Hindlimb muscle (tissue), 1 donor: Measurements from ENCODE around the gene EDNRB. TPM values are rescaled to one million over a fixed set of nuclear protein-coding genes. Genes with fewer than 3 reads are reported as not detected.
A peak's percentile ranks its signal among the peaks of the same experiment; 100 is the strongest.
"Not testable (repeated sequence)": the region's sequence is repeated elsewhere in the genome, so short reads cannot be mapped to it uniquely, and the experiment has no call there.

Source experiments
- DNase-seq: peaks from one replicate; pipeline ENCODE4 v3.0.0-alpha.2; 2013
- polyA plus RNA-seq: library from polyadenylated mRNA; unstranded; fragments of 120-200 nt; gene quantifications from one replicate; pipeline ENCODE4 v1.2.1, GENCODE V29; 2013; ENCODE audit not compliant: insufficient read length

The EDNRB gene
- polyA plus RNA-seq: 10.6 TPM

DNA sequence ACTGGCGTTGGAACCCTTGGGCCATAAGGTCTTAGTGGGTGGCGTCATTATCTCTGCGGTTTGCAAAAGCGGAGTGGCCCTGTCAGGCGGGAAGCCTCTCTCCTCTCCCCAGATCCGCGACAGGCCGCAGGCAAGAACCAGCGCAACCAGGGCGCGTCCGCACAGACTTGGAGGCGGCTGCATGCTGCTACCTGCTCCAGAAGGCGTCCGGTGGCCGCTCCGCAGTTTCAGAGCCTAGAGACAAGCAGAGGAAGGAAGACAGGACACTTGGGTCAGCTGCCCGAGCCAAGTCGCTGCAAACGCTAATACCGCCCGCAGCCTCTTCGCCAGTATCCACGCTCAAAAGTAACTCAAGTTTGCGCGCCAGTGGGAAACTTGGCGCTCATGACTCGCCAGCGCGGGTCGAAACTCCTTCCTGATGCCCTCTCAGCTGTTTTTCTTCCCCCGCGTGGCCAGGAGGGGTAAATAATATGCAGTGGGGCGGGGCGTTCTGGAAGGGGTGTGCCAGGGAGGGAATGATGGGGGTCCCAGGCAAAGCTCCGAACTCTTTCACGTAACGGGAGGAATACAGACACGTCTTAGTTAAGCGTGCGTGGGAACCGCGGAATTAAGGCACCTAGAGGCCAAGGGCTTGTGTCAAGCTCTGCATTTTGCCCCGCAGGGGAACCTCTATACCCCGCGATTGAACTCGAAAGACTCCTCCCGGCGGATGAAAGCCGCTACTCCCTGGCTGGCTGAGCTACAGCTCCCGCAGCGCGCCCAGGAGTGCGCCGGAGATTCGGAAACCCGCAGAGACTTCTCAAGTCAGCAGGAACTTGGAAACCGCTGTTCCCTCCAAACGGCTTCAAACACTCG is at the start of gene EDNRB:
Gene EDNRB, minus strand, starts transcription at position 441 of the 855 bp plus-strand sequence. Its CDS starts 258 bp downstream, at position 183.
- peak; percentile 36 for DNase-seq

DNA sequence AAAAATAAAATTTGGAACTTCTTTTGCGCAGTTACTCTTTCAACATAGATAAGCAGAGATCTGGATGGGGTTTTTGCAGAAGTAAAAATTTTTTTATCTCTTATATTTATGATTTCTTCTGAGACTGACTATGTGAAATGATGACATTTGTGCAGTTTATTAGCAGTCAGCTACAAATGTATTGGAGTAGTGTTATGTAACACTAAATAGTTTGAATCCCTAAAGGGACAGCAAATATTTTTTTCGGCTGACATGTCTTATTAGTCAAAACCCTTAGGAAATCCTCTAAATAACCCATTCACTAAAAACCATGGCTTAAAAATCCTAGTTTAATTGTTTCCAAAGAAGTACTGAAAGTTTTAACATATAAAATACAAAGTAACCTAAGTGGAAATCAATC is 48.0 kb upstream of the EDNRB start:
- DNase-seq: no peak

DNA sequence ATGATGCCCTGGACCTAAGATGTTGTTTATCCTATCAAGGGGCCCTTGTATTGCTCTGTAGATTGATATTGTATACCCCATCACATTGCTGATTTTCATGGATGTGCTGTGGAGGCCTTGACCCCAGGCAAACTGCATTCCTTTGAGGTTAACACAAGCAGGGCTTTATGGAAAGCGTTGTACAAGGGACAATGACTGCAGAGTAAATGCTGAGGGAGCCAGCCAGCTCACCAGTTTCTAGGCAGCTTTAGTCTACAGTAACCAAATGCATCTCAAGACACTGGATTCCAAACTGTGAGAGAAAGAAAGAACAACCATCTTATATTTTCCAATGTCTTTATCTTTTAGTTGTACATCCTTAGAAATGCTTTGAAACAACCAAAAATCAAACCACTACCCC is 34.1 kb upstream of the EDNRB start:
- no peak for DNase-seq

DNA sequence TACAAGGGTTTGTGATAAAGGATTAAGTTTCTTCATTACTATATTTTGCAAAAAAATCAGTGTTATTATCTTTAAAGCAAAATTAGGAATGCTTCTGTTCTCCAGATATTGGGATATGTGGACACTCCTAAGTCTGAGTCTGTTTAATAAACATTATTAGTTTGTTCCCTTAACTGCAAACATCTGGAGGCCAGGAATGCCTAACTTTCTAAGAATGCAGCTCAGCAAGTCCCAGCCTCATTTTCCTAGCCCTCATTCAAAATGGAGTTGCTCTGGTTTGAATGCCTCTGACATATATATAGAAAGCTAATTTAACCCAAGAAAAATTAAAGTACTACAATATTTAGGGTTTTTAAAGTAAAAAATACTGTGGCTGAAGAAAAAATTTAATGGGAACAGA is 33.6 kb upstream of the EDNRB start:
- no peak for DNase-seq

DNA sequence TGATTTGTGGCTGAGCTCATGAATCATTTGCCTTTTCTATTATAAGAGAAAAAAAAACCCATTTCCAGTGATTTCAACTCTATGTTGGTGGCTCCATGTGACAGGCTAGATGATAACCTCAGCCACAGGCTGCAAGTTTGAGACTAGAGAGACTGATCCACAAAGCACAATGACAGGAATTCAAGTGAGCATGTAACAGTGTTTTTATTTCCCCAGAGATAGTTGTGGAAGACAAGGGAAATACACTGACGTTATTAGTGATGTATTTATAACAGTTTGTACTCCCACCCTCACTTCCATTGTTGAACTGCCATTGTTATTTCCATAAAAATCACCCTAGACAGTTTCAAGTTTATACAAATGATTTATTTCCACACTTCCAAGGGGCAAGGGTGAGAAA is 27.9 kb upstream of the EDNRB start:
- DNase-seq: no peak

DNA sequence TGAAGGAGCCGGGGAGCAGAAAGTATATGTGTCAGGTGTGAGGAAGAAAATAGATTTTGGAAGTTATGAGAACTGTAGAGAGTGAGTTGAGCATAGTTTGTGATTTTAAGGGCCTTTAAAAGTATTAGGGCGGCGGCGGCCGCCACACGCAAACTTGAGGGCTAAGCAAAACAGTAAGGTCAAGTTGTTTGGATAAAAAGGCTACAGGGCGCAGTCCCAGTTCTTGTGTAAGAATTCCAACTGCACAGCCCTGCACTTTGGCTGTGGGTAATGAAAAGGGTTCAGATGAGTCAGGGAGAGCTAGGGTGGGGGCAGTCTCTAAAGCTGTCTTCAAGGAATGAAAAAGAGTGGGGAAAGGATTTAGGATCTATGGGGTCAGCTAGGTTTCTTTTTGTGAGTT is 16.4 kb upstream of the EDNRB start:
- not testable (repeated sequence) for DNase-seq

DNA sequence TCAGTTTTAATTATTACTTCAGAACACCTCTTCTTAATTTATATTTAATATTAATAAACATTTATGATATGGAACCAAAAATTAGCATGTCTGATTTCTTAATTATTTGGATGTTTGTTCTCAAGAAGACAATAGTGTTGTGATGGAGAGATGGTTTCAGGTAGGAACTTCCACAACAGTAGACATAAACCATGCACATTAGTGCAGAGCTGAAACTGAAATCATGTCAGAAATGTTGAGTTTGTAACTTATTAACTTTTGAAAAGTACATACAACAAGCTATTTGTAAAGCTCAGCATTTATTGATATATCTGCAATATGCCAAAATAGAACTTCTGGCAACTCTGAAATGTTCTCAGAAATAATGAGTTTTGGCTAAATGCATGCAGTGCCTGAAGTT is 11.8 kb upstream of the EDNRB start:
- no peak for DNase-seq

DNA sequence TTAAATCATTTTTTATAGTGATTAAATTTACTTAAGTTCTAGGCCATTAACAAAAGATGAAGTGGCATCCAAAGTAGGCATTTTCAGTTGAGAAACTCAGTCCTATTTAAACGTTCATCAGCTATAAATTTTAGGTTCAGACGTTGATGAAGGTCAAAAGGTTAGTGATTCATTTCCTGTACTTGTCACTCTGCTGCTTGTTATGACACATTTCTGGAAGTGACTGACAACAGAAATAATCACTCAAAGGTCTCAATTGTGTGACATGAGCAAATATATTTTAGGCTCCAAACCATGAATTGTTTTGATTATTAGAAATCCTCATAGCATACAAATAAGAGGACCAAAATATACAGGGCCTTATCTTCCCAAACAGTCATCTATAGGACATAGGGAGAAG is 10.3 kb upstream of the EDNRB start:
- DNase-seq: no peak

DNA sequence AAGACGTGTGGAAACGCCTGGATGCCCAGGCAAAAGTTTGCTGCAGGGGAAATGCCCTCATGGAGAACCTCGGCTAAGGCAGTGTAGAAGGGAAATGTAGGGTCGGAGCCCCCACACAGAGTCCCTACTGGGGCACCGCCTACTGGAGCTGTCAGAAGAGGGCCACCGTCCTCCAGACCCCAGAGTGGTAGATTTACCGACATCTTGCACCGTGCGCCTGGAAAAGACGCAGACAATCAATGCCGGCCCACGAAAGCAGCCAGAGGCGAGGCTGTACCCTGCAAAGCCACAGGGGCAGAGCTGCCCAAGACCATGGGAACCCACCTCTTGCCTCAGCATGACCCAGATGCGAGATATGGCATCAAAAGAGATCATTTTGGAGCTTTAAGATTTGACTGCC is 7.0 kb upstream of the EDNRB start:
- DNase-seq: no peak

DNA sequence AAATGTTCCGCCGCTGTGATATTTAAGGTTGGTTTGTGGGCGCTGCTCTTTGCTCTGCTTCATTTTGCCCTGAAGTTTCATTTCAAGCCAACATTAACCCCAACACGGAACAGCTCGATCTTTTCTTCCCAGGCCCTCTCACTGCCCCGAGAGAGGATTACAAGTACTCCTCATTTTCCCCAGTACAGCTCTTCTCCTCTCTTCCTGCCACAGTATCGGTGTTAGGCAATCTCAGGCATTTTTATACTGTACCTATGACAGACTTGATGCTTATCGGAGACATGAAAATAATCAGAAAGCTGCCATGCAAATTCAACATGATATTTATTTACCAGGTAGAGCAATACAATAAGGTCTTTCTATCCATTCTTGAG is 1.3 kb upstream of the EDNRB start:
- DNase-seq: no peak

DNA sequence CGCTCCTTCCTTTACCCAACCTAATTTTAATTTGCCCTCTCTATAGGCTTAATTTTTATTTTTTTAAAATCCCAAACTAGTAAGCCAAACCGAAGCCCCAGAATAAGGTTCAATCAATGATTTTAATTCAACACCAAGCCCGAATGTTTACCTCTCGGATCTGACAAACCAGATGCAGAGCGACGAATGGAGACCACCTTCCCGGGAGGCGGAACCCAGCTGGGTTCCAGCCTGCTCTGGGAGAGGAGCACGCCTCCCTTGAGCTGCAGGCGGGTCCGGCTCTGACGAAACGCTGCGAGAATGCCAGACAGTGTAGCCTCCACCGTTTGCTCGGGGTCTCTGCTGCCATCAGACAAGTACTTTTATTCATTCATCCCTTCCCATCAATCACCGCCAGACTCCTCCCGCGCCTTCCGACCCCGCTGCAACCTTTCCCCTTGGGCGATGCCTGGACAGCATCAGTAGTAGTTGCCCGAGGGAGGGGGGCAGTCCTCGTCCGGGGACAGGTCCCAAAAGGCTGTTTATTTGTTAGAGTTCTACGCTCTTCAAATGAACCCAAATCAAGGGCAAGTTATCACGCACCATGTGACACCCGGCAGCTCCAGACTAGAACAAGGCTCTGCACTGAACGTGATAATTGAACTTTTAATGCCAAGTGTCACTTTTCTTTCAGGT is 752 bp upstream of the EDNRB start:
- peak; percentile 31 for DNase-seq

DNA sequence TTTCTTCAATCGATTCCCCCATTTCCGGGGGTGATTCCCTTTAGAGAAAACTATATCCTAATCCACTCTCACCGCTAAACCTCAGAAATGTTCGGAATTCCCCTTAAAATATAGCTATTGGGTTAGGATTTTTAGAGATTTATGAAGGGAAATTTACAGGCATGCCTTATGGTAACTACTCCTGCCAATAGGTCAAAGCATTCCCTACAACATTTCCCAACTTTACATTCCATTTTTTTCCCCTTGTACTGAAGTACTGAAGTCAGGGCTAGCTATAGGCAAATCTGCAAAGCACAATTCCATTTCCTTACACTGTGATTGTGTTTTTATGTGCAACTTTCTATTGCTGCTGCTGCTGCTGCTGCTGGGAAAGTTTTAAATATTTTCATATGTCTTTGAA is 2.1 kb downstream of the EDNRB start:
- DNase-seq: no peak

DNA sequence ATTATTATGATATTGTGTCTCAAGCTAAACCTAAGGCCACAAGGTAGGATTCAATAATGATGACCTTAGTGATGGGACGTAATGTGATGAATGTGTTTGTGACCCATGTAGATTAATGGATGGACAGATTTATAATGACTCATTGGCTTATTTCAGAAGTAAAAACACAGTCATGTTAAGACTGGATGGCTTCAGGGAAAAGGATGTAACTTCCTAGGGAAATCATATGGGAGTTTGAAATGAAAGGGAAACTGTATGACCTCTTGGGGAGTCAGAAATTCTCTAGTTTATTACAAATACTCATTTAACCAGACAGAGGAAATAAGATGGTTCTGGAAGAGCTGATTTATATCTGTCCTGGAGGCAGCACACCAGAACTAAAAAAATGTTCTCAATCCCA is 2.9 kb downstream of the EDNRB start:
- DNase-seq: no peak

DNA sequence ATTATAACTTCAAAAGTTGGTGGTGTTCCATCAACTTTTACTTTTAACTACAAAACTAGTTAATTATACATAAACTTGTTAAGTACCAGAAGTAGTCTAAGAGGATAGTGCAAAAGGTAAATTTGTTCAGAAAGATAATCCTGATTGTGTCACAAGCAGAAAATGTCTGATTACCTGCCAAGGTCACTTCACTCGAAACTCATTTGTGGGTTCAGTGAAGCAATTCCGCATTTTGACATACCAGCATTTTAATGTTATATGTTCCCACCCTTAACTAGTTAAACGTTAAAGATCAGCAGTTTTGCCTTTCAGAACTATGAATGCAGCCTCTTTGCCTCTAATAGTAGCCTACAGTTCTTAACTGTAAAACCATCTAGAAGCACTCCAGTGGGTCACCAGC is 5.6 kb downstream of the EDNRB start:
- no peak for DNase-seq

DNA sequence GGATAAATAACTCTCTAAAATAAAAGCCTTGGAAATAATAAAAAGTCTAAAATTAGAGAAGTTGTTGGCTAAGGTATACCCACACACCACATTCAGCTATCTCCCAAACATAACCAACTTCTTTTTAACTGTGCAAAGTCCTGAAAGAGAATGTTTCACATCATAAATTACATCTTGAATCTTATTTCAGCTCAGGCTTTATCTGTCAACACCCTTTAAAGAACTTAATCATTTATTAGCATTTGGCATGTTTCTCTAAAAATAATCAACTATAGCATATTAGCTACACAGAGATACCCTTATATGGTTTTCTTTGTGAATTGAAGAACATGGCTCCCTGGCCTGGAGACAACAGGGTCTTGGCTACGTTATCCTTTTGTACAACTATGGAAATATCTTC is 6.9 kb downstream of the EDNRB start:
- DNase-seq: no peak

DNA sequence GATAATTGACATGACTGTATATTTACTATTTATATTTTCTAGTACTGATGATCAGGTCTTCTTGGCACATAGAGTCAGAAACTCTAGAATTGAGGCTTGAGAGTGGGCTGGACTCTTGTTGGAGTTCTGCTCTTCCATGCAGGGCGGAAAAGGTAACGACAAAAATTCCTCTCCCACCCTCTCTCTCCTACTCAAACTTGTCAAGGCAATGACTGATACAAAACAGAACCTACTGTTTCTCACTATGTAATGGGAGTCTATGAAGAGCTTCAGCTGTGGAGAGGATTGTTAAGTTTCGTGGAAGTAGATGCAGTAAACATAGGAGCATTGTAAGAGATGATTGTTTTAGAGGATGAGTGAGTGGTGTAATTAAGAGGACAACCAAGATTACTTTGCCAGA is 8.8 kb downstream of the EDNRB start:
- no peak for DNase-seq

DNA sequence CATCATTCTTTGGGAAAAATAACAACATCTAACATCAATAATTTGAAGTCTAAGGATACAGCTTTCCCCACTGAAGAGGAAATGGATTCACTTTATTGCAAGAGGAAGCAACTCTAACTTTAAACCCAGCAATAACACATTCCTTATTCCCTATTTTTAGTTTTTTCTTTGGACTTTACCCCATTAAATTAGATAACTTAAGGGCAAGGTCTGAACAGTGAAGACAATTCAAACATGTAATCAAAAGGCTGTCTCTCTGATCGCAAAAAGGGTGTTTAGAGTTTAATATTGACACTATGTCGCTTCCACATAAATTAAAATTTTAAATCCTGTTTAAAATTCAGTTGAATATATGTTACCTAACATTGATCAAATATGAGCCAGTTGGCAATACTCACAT is 10.1 kb downstream of the EDNRB start:
- DNase-seq: no peak

DNA sequence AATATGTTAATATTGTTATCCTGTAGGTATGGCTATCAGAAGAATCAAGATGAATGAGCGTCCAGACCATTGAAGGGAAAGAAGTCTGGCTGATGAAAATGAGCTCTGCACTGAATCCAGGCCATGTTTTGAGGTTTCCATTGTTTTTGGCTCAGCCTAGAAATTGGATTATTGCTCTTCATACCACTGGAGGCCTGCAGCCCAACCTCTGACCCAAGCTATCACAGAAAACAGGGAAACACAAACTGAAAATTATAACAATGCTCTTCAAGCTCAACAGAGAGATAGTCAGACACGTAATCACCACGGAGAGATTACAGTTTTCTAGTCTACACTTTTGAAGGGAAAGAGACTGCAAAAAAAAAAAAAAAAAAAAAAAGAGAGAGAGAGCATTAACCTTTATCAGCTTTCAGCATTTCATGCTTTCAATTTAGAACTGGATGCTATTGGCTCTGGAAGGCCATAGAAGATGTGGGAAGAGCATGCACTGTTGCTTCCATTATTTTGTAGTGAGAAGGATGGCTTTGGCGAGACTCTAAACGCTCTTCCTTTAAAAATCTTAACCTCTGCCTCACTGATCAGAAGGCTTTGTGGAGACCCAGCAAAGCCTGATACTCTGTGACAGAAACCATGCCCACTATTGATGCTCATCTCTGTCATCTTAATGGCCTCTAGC is 10.8 kb downstream of the EDNRB start:
- DNase-seq: no peak

DNA sequence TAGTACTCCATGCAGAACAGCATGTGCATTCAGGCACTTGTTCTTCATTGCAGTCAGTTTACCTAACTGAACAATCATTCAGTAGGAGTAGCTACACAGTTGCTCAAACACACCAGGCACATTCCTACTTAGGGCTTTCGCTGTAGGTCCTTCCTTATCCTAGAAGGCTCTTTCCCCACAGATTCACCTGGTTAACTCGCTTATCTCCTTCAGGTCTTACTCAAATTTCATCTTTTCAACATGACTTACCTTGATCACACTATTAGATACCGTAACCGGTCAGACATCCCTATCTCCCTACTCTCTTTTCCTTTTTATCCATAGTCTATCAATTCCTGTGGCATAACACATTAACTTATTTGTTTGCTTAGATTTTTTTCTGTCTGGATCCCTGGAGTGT is 14.6 kb downstream of the EDNRB start:
- no peak for DNase-seq

DNA sequence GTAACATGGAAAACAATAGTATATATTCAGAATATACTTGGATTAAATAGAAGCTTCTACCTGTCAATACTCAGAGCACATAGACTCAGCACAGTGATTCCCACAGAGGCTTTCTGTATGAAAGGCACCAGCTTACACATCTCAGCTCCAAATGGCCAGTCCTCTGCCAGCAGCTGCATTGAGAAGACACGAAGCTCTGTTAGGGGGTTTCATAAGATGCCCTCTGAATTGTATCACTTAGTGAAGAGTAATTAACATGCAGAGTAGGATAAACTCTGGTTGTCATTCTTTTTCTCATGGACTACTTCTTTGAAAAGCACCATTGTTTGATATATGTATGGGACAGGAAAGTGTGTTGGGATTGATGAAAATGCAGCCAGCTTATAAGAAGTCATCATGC is 15.2 kb downstream of the EDNRB start:
- no peak for DNase-seq

DNA sequence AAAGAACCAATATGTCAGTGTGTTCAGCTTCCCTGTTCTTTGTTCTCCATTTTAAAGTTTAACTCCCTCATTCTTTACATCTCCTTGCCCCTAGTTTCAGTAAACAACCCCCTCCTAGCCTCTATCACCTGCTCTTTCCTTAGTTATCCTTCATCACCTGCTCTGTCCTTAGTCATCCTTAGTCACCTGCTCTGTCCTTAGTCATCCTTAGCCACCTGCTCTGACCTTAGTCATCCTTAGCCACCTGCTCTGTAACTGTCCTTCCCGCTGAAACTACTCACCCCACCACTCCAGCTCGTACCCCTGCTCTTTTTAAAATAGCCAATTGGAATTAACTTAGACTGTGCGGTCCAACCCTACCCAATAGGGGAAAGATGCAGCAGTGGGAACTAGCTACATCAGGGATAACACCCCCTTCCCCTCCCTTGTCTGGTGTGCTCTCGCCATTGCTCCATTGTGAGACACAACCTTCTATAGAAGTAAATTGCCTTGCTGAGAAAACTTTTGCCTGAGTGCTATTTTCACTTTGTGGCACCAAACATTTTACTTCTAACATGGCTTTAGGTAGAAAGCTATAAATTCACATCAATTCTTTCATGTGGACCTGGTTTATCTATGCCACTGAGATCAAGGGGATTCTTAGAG is 16.2 kb downstream of the EDNRB start:
- no peak for DNase-seq

DNA sequence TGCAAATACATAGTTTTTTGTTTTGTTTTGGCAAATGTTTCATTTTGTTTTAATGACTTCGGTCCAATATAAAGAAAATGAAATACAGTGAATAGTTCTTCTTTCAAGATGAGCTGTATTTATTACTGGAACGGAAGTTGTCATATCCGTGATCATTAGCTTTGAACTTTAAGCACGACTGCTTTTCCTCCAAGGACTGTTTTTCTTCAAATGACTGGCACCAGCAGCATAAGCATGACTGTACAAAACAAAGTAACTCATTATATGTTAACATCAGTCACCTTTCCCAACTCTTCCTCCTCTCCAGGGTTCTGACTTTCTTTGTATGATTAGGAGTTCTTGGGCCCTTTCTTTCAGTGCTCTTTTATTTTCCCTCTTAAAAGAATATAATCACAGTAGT is 20.5 kb downstream of the EDNRB start:
- no peak for DNase-seq

DNA sequence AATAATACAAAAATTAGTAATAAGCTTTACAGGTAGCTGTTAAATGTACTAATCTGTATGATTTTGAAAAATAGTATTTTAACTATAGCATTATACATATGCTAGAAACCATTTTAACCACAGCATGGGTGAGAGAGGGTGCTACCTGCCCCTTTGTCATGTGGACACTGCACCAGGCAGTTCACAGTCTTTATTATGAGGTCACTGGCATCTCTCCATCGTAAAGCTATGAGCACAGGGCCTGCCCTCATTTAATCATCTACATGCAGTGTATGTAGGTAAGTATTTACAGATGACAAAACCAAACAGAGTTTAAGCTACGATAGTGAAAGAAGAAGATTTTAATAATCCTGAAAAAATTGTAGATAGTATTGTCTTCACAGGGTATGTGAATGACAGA is 21.7 kb downstream of the EDNRB start:
- DNase-seq: no peak
